SK-N-MC (cell line): ENCODE results near the gene DCN.

ENCODE experiments used
- EZH2 ChIP-seq: fragments of 200-600 bp; sonication (generic); IDR thresholded peaks from one replicate; pipeline ENCODE4 v1.6.1; 2017; ENCODE audit warnings: antibody characterized with exemption
- FOXP2 ChIP-seq: optimal IDR thresholded peaks from 2 replicates; pipeline ENCODE3; 2011; ENCODE audit warnings: mild to moderate bottlenecking, moderate library complexity; ENCODE audit not compliant: insufficient read depth; ENCODE audit errors: extremely low read length, control extremely low read depth
- POLR2AphosphoS5 ChIP-seq: IDR thresholded peaks from 2 replicates; pipeline ENCODE4 v1.6.1; 2012; ENCODE audit warnings: mild to moderate bottlenecking, low read depth, low read length, borderline replicate concordance

- no peak for TF ChIP-seq POLR2AphosphoS5
- TF ChIP-seq EZH2 = no peak
- no peak for TF ChIP-seq FOXP2
Measured at GRCh38 chr12:91176358-91176757, 6.3 kb downstream of the DCN start.
